ENCODE measurements around the gene SMAD6. TPM values are rescaled to one million over a fixed set of nuclear protein-coding genes. Genes with fewer than 3 reads are reported as not detected.

SMAD6 gene
- total and polyA plus RNA-seq, 2 experiments from 2014 or later = 26.6 to 35.4 TPM

DNA sequence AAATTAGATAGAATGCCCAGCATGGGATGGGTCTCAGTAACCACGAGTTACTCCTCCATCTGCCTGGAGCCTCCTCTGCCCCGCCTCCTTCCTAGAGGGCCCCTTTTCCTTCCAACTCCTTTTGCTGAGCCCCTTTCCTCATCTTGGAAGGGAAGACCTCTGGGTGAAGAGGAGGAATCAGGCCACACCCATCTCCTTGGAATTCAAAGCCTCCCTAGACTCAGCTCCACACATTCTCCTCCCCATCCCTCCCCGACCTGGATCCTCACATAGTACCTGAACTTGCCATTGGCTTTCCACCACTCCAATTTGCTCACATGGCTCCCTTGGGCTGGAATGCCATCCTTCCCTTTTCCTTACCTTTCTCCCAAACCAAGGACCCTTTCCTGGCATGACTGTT lies 128.8 kb downstream of the SMAD6 start:
- no peak overlapping the region for H3K4me2 ChIP-seq
- H2AFZ ChIP-seq = no peak overlapping the region
- H4K20me1 ChIP-seq (ENCODE audit: insufficient read depth, poor library complexity, severe bottlenecking) = no peaks in the 10 kb centered on the region
- 85% methylated on average over 3 of the region's 3 CpGs for WGBS (ENCODE audit: low lambda C conversion rate, missing lambda C conversion rate)
- peaks cover 14% of the 10 kb centered on the region for H3K4me1 ChIP-seq (ENCODE audit: insufficient read depth)
- no peak for DNase-seq (ENCODE audit: low spot score)
- TF ChIP-seq EZH2phosphoT487 (IDR thresholded peaks at IDR 0.05; ENCODE audit: low read depth, severe bottlenecking, unreplicated experiment) (no peak), EZH2 (IDR thresholded peaks at IDR 0.05; ENCODE audit: borderline replicate concordance) (no peak)
- TF ChIP-seq, protein P1, sequence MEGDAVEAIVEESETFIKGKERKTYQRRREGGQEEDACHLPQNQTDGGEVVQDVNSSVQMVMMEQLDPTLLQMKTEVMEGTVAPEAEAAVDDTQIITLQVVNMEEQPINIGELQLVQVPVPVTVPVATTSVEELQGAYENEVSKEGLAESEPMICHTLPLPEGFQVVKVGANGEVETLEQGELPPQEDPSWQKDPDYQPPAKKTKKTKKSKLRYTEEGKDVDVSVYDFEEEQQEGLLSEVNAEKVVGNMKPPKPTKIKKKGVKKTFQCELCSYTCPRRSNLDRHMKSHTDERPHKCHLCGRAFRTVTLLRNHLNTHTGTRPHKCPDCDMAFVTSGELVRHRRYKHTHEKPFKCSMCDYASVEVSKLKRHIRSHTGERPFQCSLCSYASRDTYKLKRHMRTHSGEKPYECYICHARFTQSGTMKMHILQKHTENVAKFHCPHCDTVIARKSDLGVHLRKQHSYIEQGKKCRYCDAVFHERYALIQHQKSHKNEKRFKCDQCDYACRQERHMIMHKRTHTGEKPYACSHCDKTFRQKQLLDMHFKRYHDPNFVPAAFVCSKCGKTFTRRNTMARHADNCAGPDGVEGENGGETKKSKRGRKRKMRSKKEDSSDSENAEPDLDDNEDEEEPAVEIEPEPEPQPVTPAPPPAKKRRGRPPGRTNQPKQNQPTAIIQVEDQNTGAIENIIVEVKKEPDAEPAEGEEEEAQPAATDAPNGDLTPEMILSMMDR (IDR thresholded peaks at IDR 0.05; ENCODE audit: poor library complexity) = no peak
- H3K9me2 ChIP-seq (replicated peaks; ENCODE audit: insufficient read depth) = no peaks in the 10 kb centered on the region
- no peaks in the 10 kb centered on the region for H3K27me3 ChIP-seq
- no peaks in the 10 kb centered on the region for H3K79me2 ChIP-seq
- no peak overlapping the region for H3K27ac ChIP-seq
- H3K9me3 ChIP-seq (ENCODE audit: low read depth) = no peaks in the 10 kb centered on the region
- H3K4me3 ChIP-seq = no peak overlapping the region
- H3K36me3 ChIP-seq (replicated peaks; ENCODE audit: insufficient read depth, low read depth) = no peaks in the 10 kb centered on the region

DNA sequence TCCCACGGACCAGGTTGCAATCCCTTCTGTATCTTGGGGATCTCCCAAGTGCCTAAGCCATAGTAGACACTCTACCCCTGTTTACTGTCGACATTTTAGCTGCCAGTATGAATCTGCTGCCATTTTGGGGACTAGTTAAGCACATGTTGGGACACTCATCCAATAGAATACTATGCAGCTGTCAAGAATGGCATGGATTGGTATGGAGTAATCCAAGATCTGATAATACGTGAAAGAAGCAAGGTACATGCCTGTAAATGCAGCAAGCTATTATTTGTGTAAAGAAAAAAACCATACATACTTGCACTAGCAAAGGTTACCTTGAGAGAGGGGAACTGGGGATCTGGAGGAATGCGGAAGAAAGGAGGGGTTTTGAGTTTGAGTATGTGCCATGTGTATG lies 129.3 kb downstream of the SMAD6 start:
- no peak overlapping the region for H3K4me2 ChIP-seq
- H4K20me1 ChIP-seq (ENCODE audit: insufficient read depth, poor library complexity, severe bottlenecking) = no peaks in the 10 kb centered on the region
- no peak overlapping the region for H3K27ac ChIP-seq
- H3K9me2 ChIP-seq (replicated peaks; ENCODE audit: insufficient read depth) = no peaks in the 10 kb centered on the region
- TF ChIP-seq EZH2 (IDR thresholded peaks at IDR 0.05; ENCODE audit: borderline replicate concordance) (no peak), EZH2phosphoT487 (IDR thresholded peaks at IDR 0.05; ENCODE audit: low read depth, severe bottlenecking, unreplicated experiment) (no peak)
- TF ChIP-seq, protein P1 (IDR thresholded peaks at IDR 0.05; ENCODE audit: poor library complexity) = no peak
- H3K27me3 ChIP-seq = no peaks in the 10 kb centered on the region
- no peak overlapping the region for H3K4me3 ChIP-seq
- no peaks in the 10 kb centered on the region for H3K79me2 ChIP-seq
- WGBS (ENCODE audit: low lambda C conversion rate, missing lambda C conversion rate) = 94% methylated on average over 4 of the region's 4 CpGs
- no peak overlapping the region for H2AFZ ChIP-seq
- DNase-seq (ENCODE audit: low spot score) = no peak
- peaks cover 14% of the 10 kb centered on the region for H3K4me1 ChIP-seq (ENCODE audit: insufficient read depth)
- no peaks in the 10 kb centered on the region for H3K36me3 ChIP-seq (replicated peaks; ENCODE audit: insufficient read depth, low read depth)
- H3K9me3 ChIP-seq (ENCODE audit: low read depth) = no peaks in the 10 kb centered on the region

DNA sequence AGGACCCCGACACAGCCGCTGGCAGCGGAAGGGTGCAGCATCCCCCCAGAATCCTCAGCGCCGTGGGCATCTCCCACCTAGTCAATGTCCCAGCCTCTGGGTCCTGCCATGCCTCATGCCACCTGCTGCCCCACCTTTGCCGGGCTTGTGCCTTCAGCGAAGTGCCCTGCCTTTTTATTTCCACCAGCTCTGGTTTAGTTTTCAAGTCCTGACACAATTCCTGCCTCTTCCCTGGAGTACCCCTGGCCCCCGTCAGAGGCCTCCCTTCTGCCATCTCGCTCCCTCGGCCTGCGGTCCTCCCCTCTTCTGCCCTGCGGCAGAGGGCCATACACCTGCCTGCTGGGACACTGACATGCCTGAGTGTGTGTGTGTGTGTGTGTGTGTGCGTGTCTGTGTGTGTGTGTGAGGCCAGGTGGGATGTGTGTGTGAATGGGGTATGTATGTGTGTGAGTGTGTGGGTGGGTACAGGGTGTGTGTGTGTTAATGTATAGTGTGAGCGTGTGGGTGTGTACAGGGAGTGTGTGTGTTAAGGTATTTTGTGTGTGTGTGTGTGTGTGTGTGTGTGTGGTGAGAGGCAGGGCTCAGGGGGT lies 129.9 kb downstream of the SMAD6 start:
- no peaks in the 10 kb centered on the region for H3K9me2 ChIP-seq (replicated peaks; ENCODE audit: insufficient read depth)
- H3K4me2 ChIP-seq = no peak overlapping the region
- no peak overlapping the region for H3K4me3 ChIP-seq
- no peak overlapping the region for H3K27ac ChIP-seq
- no peaks in the 10 kb centered on the region for H3K9me3 ChIP-seq (ENCODE audit: low read depth)
- H3K27me3 ChIP-seq = no peaks in the 10 kb centered on the region
- 94% methylated on average over 14 of the region's 14 CpGs for WGBS (ENCODE audit: low lambda C conversion rate, missing lambda C conversion rate)
- no peaks in the 10 kb centered on the region for H3K79me2 ChIP-seq
- DNase-seq (ENCODE audit: low spot score) = no peak
- no peak overlapping the region for H2AFZ ChIP-seq
- no peak for TF ChIP-seq EZH2phosphoT487 (IDR thresholded peaks at IDR 0.05; ENCODE audit: low read depth, severe bottlenecking, unreplicated experiment)
- TF ChIP-seq EZH2 (IDR thresholded peaks at IDR 0.05; ENCODE audit: borderline replicate concordance) = no peak
- TF ChIP-seq, protein P1 (IDR thresholded peaks at IDR 0.05; ENCODE audit: poor library complexity) = no peak
- peaks cover 14% of the 10 kb centered on the region for H3K4me1 ChIP-seq (ENCODE audit: insufficient read depth)
- no peaks in the 10 kb centered on the region for H4K20me1 ChIP-seq (ENCODE audit: insufficient read depth, poor library complexity, severe bottlenecking)
- H3K36me3 ChIP-seq (replicated peaks; ENCODE audit: insufficient read depth, low read depth) = no peaks in the 10 kb centered on the region

Other genes starting within 250 kb of the SMAD6 start
- gene SNAPC5, start 204.5 kb upstream of the SMAD6 start, total RNA-seq = 23.2 and 30.9 TPM in 2 replicates
- gene SNAPC5, start 204.5 kb upstream of the SMAD6 start, polyA plus RNA-seq = 27.6 and 36.6 TPM in 2 replicates
- 3,351 and 3,774 TPM in 2 replicates for gene RPL4, start 197.4 kb upstream of the SMAD6 start, total RNA-seq
- gene RPL4, start 197.4 kb upstream of the SMAD6 start, polyA plus RNA-seq = 698 and 758 TPM in 2 replicates
- gene ZWILCH, start 196.9 kb upstream of the SMAD6 start, total RNA-seq = 10.8 and 17.8 TPM in 2 replicates
- 9.8 and 10.3 TPM in 2 replicates for gene ZWILCH, start 196.9 kb upstream of the SMAD6 start, polyA plus RNA-seq
- gene LCTL, start 136.2 kb upstream of the SMAD6 start, total RNA-seq = not detected in 2 replicates
- gene LCTL, start 136.2 kb upstream of the SMAD6 start, polyA plus RNA-seq = 0.05 and 1.8 TPM in 2 replicates

All from hepatocyte (in vitro differentiated cells).